Measurements from ENCODE around the gene PCDHGC4.

Gene PCDHGC4

GRCh38 chr5:141483902-141484301, 928 bp upstream of the PCDHGC4 start:
- H3K4me3 ChIP-seq (replicated peaks; ENCODE audit: low read depth, low read length), result no peak overlapping the region
- no peak for DNase-seq (ENCODE audit: extremely low read depth, low read depth)
- no peak for TF ChIP-seq CTCF (IDR thresholded peaks at IDR 0.05; ENCODE audit: low read depth, low read length, missing control alignments)

GRCh38 chr5:141484310-141484640, 555 bp upstream of the PCDHGC4 start:
- DNase-seq (ENCODE audit: extremely low read depth, low read depth), result no peak
- H3K4me3 ChIP-seq (replicated peaks; ENCODE audit: low read depth, low read length), result no peak overlapping the region
- TF ChIP-seq CTCF (IDR thresholded peaks at IDR 0.05; ENCODE audit: low read depth, low read length, missing control alignments), result no peak

DNA sequence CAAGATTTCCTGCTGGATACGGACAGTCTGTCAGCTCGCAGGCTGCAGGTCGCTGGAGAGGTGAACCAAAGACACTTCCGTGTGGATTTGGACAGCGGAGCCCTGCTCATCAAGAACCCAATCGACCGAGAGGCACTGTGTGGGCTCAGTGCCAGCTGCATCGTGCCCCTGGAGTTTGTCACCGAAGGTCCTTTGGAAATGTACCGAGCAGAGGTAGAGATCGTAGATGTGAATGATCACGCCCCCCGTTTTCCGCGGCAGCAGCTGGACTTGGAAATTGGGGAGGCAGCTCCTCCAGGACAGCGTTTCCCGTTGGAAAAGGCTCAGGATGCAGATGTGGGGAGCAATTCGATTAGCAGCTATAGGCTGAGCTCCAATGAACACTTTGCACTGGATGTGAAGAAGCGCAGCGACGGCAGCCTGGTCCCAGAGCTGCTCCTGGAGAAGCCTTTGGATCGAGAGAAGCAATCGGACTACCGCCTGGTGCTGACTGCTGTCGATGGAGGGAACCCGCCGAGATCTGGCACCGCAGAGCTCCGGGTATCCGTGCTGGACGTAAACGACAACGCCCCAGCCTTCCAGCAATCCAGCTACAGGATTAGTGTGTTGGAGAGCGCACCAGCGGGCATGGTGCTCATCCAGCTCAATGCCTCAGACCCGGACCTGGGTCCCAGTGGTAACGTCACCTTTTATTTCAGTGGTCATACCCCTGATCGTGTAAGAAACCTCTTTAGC, 658 bp downstream of the PCDHGC4 start:
- no peak for TF ChIP-seq CTCF (IDR thresholded peaks at IDR 0.05; ENCODE audit: low read depth, low read length, missing control alignments)
- no peak for DNase-seq (ENCODE audit: extremely low read depth, low read depth)
- no peak overlapping the region for H3K4me3 ChIP-seq (replicated peaks; ENCODE audit: low read depth, low read length)

GRCh38 chr5:141486091-141486490, 1.3 kb downstream of the PCDHGC4 start:
- H3K4me3 ChIP-seq (replicated peaks; ENCODE audit: low read depth, low read length), result no peak overlapping the region
- TF ChIP-seq CTCF (IDR thresholded peaks at IDR 0.05; ENCODE audit: low read depth, low read length, missing control alignments), result no peak
- no peak for DNase-seq (ENCODE audit: extremely low read depth, low read depth)

- no peak for TF ChIP-seq CTCF (IDR thresholded peaks at IDR 0.05; ENCODE audit: low read depth, low read length, missing control alignments)
- no peak for DNase-seq (ENCODE audit: extremely low read depth, low read depth)
- H3K4me3 ChIP-seq (replicated peaks; ENCODE audit: low read depth, low read length), result no peak overlapping the region
Observed at GRCh38 chr5:141487131-141487530, 2.3 kb downstream of the PCDHGC4 start.

DNA sequence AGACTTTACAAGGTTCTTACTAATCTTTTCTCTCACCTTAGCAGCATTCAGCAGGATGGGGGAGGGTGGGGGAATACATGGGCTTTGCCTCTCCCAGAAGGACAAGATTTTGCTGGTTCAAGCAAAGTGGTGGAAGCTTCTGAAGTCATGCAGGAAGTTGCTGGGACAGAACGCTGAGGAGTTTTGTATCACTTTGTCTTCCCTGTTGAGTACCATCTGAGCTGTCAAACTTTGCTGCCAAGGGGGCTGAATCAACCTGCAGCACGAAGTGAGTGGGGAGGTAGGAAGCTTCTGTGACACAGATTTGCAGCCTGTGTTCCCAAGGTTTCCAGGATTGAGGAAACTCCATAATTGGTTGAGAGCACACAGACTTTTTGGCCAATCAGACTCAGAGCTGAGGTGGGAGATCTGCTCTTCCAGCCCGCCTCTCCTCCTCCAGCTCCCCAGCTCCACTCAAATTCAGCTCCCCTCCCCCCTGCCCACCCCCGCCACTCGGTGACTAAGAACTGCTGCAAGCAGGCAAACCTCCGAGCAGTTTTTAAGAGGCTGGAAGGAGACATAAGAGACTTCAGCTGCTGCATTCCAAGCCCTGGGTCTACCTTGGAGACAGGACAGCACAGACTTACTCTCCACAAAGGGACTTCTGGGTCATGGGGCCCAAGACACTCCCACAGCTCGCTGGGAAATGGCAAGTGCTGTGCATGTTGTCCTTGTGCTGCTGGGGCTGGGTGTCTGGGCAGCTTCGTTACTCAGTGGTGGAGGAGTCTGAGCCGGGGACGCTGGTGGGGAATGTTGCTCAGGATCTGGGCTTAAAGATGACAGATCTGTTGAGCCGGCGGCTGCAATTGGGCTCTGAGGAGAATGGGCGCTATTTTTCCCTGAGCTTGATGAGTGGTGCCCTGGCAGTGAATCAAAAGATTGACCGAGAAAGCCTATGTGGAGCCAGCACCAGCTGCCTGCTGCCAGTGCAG, 4.0 kb downstream of the PCDHGC4 start, which contains the start of gene PCDHGC5:
TSS of gene PCDHGC5 (plus strand) at position 491 of the 971 bp plus-strand sequence. CDS start at position 651, 160 bp downstream.
- TF ChIP-seq CTCF (IDR thresholded peaks at IDR 0.05; ENCODE audit: low read depth, low read length, missing control alignments), result no peak
- DNase-seq (ENCODE audit: extremely low read depth, low read depth), result no peak
- H3K4me3 ChIP-seq (replicated peaks; ENCODE audit: low read depth, low read length), result no peak within 1 kb of the TSS

Measured in HFF-Myc (cell line).